KG1 (cell line): Measurements from ENCODE around the gene COL1A1.

ENCODE experiments used
- DNase-seq: peaks from one replicate; lab custom pipeline; 2025; lab: John Stamatoyannopoulos, UW

The COL1A1 gene

DNA sequence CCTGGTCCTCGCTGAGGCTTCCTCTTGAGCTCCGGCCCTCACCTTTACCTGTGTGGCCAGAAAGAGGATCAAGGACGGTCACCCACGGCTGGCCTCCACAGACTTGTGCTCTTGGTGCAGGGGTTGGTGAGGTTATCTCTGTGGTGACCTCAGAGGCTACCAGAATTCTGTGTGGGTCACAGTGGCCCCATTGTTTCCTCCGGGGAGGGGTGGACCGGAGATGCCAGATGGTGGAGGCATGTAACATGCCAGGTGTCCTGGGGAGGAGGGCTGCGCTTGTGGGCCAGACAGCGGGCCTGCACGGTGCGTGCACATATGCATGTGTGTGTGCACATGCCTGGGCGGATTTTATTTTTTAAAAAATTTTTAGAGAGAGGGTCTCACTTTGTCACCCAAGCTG, 29.3 kb downstream of the COL1A1 start:
- DNase-seq, result no peak

DNA sequence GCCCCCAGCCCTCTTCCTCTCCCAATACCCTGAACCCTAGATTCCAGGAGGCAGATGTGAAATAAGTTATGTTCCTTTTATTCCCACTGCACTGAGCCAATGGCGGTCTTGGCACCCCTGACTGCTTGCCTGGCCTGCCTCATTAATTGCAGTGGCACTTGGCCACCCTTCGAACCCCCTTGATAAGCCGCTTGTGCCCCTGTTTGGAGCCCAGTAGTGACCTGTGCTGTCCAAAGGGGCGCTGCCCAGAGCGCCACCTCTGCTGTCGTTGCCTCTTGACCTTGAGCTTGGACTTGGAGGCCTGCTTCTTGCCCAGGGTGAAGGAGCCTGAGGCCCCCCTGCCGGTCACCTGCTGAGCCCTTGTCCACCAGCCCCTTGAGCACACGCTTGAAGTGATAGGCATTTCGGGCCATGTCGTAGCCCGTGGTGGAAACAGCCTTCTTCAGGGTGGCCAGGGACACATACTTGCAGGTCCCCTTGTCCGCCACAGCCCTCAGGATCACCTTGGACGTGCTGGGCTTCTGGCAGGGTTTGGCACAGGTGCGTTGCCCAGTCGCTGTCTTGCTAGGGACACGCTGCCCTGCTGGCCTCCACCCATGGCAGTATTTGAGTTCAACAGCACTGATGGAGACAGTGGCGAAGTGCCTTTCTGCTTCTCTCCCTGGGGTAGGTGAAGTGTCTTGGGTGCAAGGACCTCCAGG, 29.9 kb downstream of the COL1A1 start:
- DNase-seq, result no peak

DNA sequence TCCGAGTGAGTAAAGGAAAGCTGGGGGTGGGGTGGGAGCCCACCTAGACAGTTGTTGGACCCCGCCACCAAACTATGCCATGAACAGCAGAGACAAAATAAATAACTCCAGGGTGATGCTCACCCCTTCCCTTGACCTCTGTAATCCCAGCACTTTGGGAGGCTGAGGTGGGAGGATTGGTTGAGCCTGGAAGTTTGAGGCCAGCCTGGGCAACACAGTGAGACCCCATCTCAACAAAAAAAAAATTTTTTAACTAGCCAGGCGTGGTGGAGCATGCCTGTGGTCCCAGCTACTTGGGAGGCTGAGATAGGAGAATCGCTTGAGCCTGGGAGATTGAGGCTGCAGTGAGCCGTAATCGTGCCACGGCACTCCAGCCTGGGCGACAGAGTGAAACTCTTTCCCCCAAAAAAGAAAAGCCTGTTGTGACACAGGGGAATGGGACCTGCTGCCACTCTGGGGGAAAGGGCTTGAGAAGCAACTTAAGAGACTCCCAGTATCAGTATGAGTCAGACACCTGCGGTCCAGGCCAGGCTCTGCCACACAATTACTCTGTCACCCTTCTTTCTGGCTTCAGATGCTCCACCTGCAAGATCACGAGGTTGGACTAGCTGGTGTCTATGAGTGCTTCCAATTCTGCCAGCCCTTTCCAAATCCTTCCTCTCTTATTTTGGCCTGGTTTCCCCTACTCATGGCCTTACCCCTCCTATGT, 30.6 kb downstream of the COL1A1 start:
- DNase-seq, result no peak

GRCh38 chr17:50169881-50170459, 31.5 kb downstream of the COL1A1 start:
- no peak for DNase-seq

GRCh38 chr17:50169121-50169764, 32.2 kb downstream of the COL1A1 start:
- DNase-seq, result peak; percentile 53

- DNase-seq, result no peak
Observed at GRCh38 chr17:50168319-50168718, 33.1 kb downstream of the COL1A1 start.

DNA sequence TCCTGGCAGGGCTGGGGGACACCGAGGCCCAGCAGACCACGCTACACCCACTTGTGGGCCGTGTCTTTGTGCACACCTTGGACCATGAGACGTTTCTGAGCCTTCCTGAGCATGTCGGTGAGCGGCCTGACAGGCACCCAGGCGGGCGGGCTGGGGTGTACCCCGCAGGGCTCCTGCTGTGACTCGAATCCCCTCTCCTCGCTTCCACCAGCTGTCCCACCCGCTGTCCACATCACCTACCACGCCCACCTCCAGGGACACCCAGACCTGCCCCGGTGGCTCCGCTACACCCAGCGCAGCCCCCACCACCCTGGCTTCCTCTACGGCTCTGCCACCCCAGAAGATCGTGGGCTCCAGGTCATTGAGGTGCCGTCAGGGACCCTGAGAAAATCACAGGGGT, 34.1 kb downstream of the COL1A1 start:
- DNase-seq, result no peak

DNA sequence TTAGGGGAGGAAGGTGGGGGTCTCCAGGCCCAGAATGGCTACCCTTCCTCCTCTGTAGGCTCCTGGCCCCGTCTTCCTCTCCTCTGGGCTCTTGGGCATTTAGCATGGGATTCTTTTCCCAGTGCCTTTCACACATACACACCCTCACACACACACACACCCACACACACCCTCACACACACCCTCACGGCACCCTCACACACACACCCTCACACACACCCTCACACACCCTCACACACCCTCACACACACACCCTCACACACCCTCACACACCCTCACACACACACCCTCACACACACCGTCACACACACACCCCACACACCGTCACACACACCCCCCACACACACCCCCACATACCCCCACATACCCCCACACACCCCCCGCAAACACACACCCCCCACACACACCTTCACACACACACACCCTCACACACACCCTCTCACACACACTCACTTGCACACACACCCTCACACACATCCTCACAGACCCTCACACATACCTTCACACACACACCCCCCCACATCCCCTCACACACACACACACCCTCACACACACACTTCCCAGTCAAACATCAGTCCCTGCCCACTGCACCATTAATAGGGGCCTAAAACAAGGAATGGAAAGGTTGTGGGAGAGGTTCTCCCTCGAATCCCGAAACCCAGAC, 34.8 kb downstream of the COL1A1 start:
- no peak for DNase-seq

GRCh38 chr17:50165867-50166517, 35.4 kb downstream of the COL1A1 start, which contains the start of gene SGCA:
Gene SGCA, plus strand, starts transcription at chr17:50166005. Its CDS starts 36 bp downstream, at chr17:50166041.
- no peak for DNase-seq

DNA sequence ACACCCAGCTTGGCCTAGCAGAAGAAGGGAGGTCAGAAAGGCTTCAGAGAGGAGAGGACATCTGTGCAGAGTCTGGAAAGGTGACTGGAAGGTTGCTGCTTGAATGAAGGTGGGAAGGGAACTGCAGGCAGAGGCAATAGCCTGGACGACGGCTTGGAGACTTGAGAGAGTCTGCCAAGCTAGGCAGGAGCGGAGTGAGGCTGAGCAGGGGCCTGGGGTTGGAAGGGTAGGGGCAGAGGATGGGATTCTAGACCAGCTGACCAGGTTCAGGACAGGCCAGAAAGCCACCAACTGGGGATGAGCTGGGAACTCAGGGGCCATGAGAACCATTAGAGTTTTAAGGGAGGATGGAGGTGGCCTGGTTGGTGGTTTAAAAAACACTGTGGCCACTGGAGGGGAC, 36.0 kb downstream of the COL1A1 start:
- DNase-seq, result no peak

GRCh38 chr17:50165066-50165465, 36.4 kb downstream of the COL1A1 start:
- no peak for DNase-seq

DNA sequence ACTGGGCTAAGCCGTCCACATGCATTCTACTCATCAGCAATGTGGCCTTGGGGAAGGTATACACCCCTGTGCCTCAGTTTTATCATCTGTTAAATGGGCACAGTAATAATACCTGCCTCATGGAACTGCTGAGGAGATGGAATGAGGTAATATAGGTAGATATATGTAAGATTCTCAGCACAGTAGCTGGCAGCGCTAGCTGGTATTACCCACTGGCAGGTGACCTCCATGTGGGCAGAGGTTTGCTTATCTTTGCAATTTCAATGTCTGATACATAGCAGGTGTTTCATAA, 36.8 kb downstream of the COL1A1 start:
- no peak for DNase-seq

- no peak for DNase-seq
Observed at GRCh38 chr17:50163843-50164696, 37.4 kb downstream of the COL1A1 start.

GRCh38 chr17:50162466-50163254, 38.8 kb downstream of the COL1A1 start:
- DNase-seq, result no peak

GRCh38 chr17:50161911-50162288, 39.5 kb downstream of the COL1A1 start:
- DNase-seq, result no peak

- DNase-seq, result peak; percentile 83
Observed at GRCh38 chr17:50161023-50161910, 40.2 kb downstream of the COL1A1 start.

DNA sequence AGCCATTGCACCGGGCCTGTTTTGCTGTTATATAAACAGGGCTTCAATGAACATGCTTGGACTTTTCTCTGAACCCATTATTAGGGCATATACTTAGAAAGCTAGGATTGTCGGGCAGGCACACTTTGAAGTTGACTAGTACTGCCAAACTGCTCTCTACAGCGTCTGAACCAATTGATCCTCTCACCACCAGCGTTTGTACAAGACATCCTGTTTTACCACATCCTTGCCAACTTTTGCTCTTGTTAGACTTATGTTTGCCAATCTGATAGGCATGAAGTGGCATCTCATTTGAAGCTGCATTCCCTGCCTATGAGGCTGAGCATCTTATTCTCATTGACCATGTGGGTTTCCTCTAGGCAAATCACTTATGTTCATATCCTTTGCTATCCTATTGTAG, 43.5 kb downstream of the COL1A1 start:
- DNase-seq, result no peak

GRCh38 chr17:50155115-50155819, 46.2 kb downstream of the COL1A1 start:
- no peak for DNase-seq

GRCh38 chr17:50154604-50155003, 46.8 kb downstream of the COL1A1 start:
- DNase-seq, result no peak
